Progenitor cell of endocrine pancreas (in vitro differentiated cells): ENCODE data around the gene DTD1. TPM values are rescaled to one million over a fixed set of nuclear protein-coding genes. Genes with fewer than 3 reads are reported as not detected.

Experiments
- DNase-seq: peaks from one replicate; pipeline ENCODE4 v3.0.0; 2021; ENCODE audit warnings: low spot score; ENCODE audit not compliant: unreplicated experiment
- H3K27ac Mint-ChIP-seq: 2 replicates; pipeline ENCODE4 v1.8.0; 2021; ENCODE audit warnings: mild to moderate bottlenecking, moderate library complexity, mixed read lengths
- H3K27me3 Mint-ChIP-seq: 2 replicates; pipeline ENCODE4 v1.8.0; 2021; ENCODE audit warnings: mixed read lengths
- H3K36me3 Mint-ChIP-seq: 2 replicates; pipeline ENCODE4 v1.8.0; 2022; ENCODE audit warnings: mixed read lengths; ENCODE audit not compliant: insufficient read depth
- H3K4me1 Mint-ChIP-seq: 2 replicates; pipeline ENCODE4 v1.8.0; 2021; ENCODE audit warnings: low read depth, mixed read lengths
- H3K4me3 Mint-ChIP-seq: 2 replicates; pipeline ENCODE4 v1.8.0; 2021; ENCODE audit warnings: low read depth, mild to moderate bottlenecking, moderate library complexity, mixed read lengths
- H3K9me3 Mint-ChIP-seq: 2 replicates; pipeline ENCODE4 v1.8.0; 2021; ENCODE audit warnings: low read depth, mixed read lengths
- CTCF ChIP-seq: fragments of 200-600 bp; sonication (generic); IDR thresholded peaks from one replicate; pipeline ENCODE4 v1.5.0; 2021; ENCODE audit warnings: antibody characterized with exemption, mild to moderate bottlenecking; ENCODE audit not compliant: unreplicated experiment
- total RNA-seq: library from RNA; stranded (reverse); gene quantifications from 2 replicates; pipeline ENCODE4 v1.2.1, GENCODE V29; 2021

The DTD1 gene
- total RNA-seq, 1 donor from 2014 or later: 26.8 TPM

GRCh38 chr20:18666803-18667415, 79.1 kb downstream of the DTD1 start:
- Mint-ChIP-seq H3K9me3 (no peaks in the 10 kb centered on the region), H3K27me3 (peaks cover 3% of the 10 kb centered on the region), H3K4me1 (peaks cover 17% of the 10 kb centered on the region), H3K27ac (no peak overlapping the region), H3K36me3 (no peaks in the 10 kb centered on the region), H3K4me3 (no peak overlapping the region)
- TF ChIP-seq CTCF: no peak
- DNase-seq: no peak

GRCh38 chr20:18669241-18670019, 81.6 kb downstream of the DTD1 start:
- H3K36me3 Mint-ChIP-seq: no peaks in the 10 kb centered on the region
- H3K27me3 Mint-ChIP-seq: peaks cover 3% of the 10 kb centered on the region
- no peak overlapping the region for H3K4me3 Mint-ChIP-seq
- peak overlapping the region; percentile 17 for H3K27ac Mint-ChIP-seq
- DNase-seq: no peak
- TF ChIP-seq CTCF: no peak
- peaks cover 20% of the 10 kb centered on the region for H3K4me1 Mint-ChIP-seq
- H3K9me3 Mint-ChIP-seq: no peaks in the 10 kb centered on the region

GRCh38 chr20:18671203-18671710, 83.4 kb downstream of the DTD1 start:
- no peak overlapping the region for H3K4me3 Mint-ChIP-seq
- H3K36me3 Mint-ChIP-seq: no peaks in the 10 kb centered on the region
- H3K4me1 Mint-ChIP-seq: peaks cover 25% of the 10 kb centered on the region
- H3K27ac Mint-ChIP-seq: no peak overlapping the region
- DNase-seq: no peak
- no peaks in the 10 kb centered on the region for H3K9me3 Mint-ChIP-seq
- peaks cover 3% of the 10 kb centered on the region for H3K27me3 Mint-ChIP-seq
- no peak for TF ChIP-seq CTCF

GRCh38 chr20:18672834-18673233, 85.0 kb downstream of the DTD1 start:
- Mint-ChIP-seq H3K36me3 (no peaks in the 10 kb centered on the region), H3K9me3 (no peaks in the 10 kb centered on the region), H3K4me3 (no peak overlapping the region), H3K27me3 (peaks cover under 1% of the 10 kb centered on the region), H3K4me1 (peaks cover 39% of the 10 kb centered on the region), H3K27ac (no peak overlapping the region)
- no peak for DNase-seq
- no peak for TF ChIP-seq CTCF

GRCh38 chr20:18676396-18676795, 88.5 kb downstream of the DTD1 start:
- Mint-ChIP-seq H3K27ac (peak overlapping the region; percentile 78), H3K4me1 (peaks cover 39% of the 10 kb centered on the region), H3K9me3 (no peaks in the 10 kb centered on the region), H3K36me3 (no peaks in the 10 kb centered on the region), H3K27me3 (no peaks in the 10 kb centered on the region), H3K4me3 (no peak overlapping the region)
- no peak for TF ChIP-seq CTCF
- DNase-seq: no peak
